ENCODE data around the gene BCL7B. TPM values are rescaled to one million over a fixed set of nuclear protein-coding genes. Genes with fewer than 3 reads are reported as not detected.

Gene BCL7B
- total and polyA plus RNA-seq, 2 donors (not counting 3 experiments of a cell fraction or from before 2014, with no cell fraction given): 61.2 to 68.3 TPM

DNA sequence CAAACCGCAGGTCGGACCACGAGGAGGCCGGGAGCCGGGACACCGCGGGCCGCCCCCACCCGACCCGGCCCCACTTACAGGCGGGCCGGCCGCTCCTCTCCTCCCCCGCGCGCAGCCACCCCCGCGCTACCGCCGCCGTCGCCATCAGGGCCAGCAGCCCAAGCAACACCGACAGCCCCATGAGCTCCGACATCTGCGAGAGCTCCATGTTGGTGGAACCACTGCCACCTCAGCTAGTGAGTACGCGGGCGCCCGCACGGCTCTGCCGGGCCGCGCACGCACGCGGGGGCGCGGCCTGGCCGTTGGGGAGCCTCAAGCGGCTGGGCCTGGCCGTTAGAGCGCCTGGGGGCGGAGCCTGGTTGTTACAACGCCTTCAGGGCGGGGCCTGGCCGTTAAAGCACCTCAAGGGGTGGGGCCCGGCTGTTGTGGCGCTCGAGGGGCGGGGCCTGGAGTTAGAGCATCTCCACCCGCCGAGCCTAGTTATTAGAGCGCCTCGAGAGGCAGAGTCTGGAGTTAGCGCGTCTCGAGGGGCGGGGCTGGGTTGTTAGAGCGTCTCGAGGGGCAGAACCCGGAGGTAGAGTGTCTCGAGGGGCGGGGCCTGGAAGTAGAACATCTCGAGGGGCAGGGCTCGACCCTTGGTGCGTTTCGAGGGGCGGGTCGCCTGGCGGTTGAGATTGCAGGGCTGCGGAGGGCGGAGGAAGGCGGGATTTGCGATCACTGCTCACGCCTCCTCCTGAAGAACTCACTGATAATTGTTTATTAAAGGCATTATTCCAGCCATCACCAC lies 21.0 kb upstream of the BCL7B start, which contains the start of gene TBL2:
Gene TBL2 (minus strand): TSS at position 238 of the 787 bp plus-strand sequence. CDS start 30 bp downstream, at position 208.
- TF ChIP-seq, protein P1, sequence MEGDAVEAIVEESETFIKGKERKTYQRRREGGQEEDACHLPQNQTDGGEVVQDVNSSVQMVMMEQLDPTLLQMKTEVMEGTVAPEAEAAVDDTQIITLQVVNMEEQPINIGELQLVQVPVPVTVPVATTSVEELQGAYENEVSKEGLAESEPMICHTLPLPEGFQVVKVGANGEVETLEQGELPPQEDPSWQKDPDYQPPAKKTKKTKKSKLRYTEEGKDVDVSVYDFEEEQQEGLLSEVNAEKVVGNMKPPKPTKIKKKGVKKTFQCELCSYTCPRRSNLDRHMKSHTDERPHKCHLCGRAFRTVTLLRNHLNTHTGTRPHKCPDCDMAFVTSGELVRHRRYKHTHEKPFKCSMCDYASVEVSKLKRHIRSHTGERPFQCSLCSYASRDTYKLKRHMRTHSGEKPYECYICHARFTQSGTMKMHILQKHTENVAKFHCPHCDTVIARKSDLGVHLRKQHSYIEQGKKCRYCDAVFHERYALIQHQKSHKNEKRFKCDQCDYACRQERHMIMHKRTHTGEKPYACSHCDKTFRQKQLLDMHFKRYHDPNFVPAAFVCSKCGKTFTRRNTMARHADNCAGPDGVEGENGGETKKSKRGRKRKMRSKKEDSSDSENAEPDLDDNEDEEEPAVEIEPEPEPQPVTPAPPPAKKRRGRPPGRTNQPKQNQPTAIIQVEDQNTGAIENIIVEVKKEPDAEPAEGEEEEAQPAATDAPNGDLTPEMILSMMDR (IDR thresholded peaks at IDR 0.05; ENCODE audit: extremely low read depth in 1 of 2, insufficient read depth in 1 of 2, low read depth in 1 of 2, low read length in 2 of 2): peak in 1 of 2 donors; percentile 25
- no peak for TF ChIP-seq GATA2 (IDR thresholded peaks at IDR 0.05; ENCODE audit: insufficient read depth, insufficient read length, low read depth, low read length)
- no peak for TF ChIP-seq EZH2 (IDR thresholded peaks at IDR 0.05; ENCODE audit: borderline replicate concordance, low read depth, low read length, severe bottlenecking)
- no peak for TF ChIP-seq FOS (IDR thresholded peaks at IDR 0.05; ENCODE audit: borderline replicate concordance, insufficient read depth, low read length)
- peak; percentile 97 for TF ChIP-seq POLR2AphosphoS5 (IDR thresholded peaks at IDR 0.05; ENCODE audit: insufficient read depth, low read depth, low read length)
- TF ChIP-seq MYC (IDR thresholded peaks at IDR 0.05; ENCODE audit: low read depth, low read length): no peak
- TF ChIP-seq MAX (IDR thresholded peaks at IDR 0.05; ENCODE audit: insufficient read depth, insufficient read length): no peak
- peak; percentile 97 for TF ChIP-seq POLR2A (IDR thresholded peaks at IDR 0.05; ENCODE audit: low read depth, low read length)
- TF ChIP-seq JUN (IDR thresholded peaks at IDR 0.05; ENCODE audit: borderline replicate concordance, insufficient read depth, insufficient read length, low read depth): no peak
- H3K4me3 ChIP-seq (replicated peaks in 1 of 3; ENCODE audit: insufficient read depth in 1 of 3, low read depth in 1 of 3, low read length in 3 of 3): peak within 1 kb of the TSS; percentile 74 to 95 (median 87)
- CTCF ChIA-PET: interaction anchor here (1.2 to 2.1 kb wide), 3 partner anchors 9 to 28 kb away, joined by 3 to 11 read pairs (median 5); partner anchors contain the start of gene BCL7B
- peaks cover 37% of the 10 kb centered on the region for H3K79me2 ChIP-seq (ENCODE audit: control insufficient read depth, insufficient read depth, low read length)
- H3K9ac ChIP-seq (replicated peaks; ENCODE audit: extremely low read depth, insufficient read depth, low read length): peak within 1 kb of the TSS; percentile 80
- FAIRE-seq: peak; percentile 97
- POLR2A ChIA-PET: interaction anchor here (0.8 to 1.2 kb wide), 3 partner anchors 11 to 22 kb away, joined by 3 to 4 read pairs (median 4); partner anchors contain the start of gene BCL7B
- intact Hi-C loops (cut with micrococcal nuclease): loop anchor here (1.0 kb wide), 2 partner anchors 21 to 56 kb away; partner anchors contain the start of genes BAZ1B and BCL7B
- peak within 1 kb of the TSS; percentile 75 for H3K4me2 ChIP-seq (ENCODE audit: insufficient read depth, low read length)
- H3K4me1 ChIP-seq (ENCODE audit: control insufficient read depth, extremely low read depth, insufficient read depth, low read length): peaks cover 20% of the 10 kb centered on the region
- no peaks in the 10 kb centered on the region for H4K20me1 ChIP-seq (replicated peaks; ENCODE audit: control insufficient read depth, extremely low read depth, insufficient read depth, low read length)
- no peaks in the 10 kb centered on the region for H3K27me3 ChIP-seq (ENCODE audit: control insufficient read depth in 2 of 2, insufficient read depth in 2 of 2, low read length in 2 of 2)
- peak within 1 kb of the TSS; percentile 72 for H3K27ac ChIP-seq (ENCODE audit: insufficient read depth, low read depth, low read length)
- dilution Hi-C loops (cut with MboI; ENCODE audit: extremely low pct_ligation_motif_present, low sequenced_read_pairs): no loop called here
- DNase-seq (ENCODE audit: low read depth, low spot score): peak; percentile 99
- peaks cover 7 to 12% of the 10 kb centered on the region in 2 experiments for H3K36me3 ChIP-seq (ENCODE audit: control insufficient read depth in 2 of 2, extremely low read depth in 1 of 2, insufficient read depth in 2 of 2, low read length in 2 of 2)
- peak within 1 kb of the TSS; percentile 90 for H2AFZ ChIP-seq (ENCODE audit: low read depth, low read length)
- no peaks in the 10 kb centered on the region for H3K9me3 ChIP-seq (replicated peaks; ENCODE audit: control insufficient read depth, insufficient read depth, low read length)
- H3K9me1 ChIP-seq (replicated peaks; ENCODE audit: control insufficient read depth, extremely low read depth, insufficient read depth, low read length): no peaks in the 10 kb centered on the region
- BruUV-seq (replicated peaks): no TSS peak

Measured in endothelial cell of umbilical vein (primary cell).